ENCODE results near the gene DMXL2. TPM values are rescaled to one million over a fixed set of nuclear protein-coding genes. Genes with fewer than 3 reads are reported as not detected.
"Not testable (repeated sequence)": the region's sequence is repeated elsewhere in the genome, so short reads cannot be mapped to it uniquely, and the experiment has no call there.

Gene DMXL2
- total RNA-seq, 1 experiment from 2014 or later: 29.8 TPM

- Histone ChIP-seq H3K36me3 (ENCODE audit: low read depth) (no peaks in the 10 kb centered on the region), H3K27me3 (ENCODE audit: insufficient read depth, low read depth) (no peaks in the 10 kb centered on the region), H3K27ac (no peak overlapping the region), H2AFZ (no peak overlapping the region), H3K79me2 (ENCODE audit: low read depth) (peaks cover 34% of the 10 kb centered on the region), H4K20me1 (ENCODE audit: insufficient read depth) (no peaks in the 10 kb centered on the region), H3F3A (ENCODE audit: insufficient read depth, low read depth) (no peaks in the 10 kb centered on the region), H3K4me2 (no peak overlapping the region), H3K4me3 (no peak overlapping the region), H3K9me3 (ENCODE audit: insufficient read depth, low read depth) (no peaks in the 10 kb centered on the region), H3K4me1 (replicated peaks; ENCODE audit: insufficient read depth) (peaks cover 16% of the 10 kb centered on the region), H3K9me2 (ENCODE audit: insufficient read depth) (no peaks in the 10 kb centered on the region)
- TF ChIP-seq EZH2 (IDR thresholded peaks at IDR 0.05; ENCODE audit: low read depth): no peak
- TF ChIP-seq CTCF (conservative IDR thresholded peaks at IDR 0.05): no peak
- DNase-seq: no peak
- intact Hi-C loops (cut with micrococcal nuclease; ENCODE audit: unreplicated experiment): no loop called here
- no TSS peak for BruUV-seq (replicated peaks)
- ChIA-PET POLR2A (ENCODE audit: unreplicated experiment) (no interaction called here), CTCF (no interaction called here)
Observed at GRCh38 chr15:51617886-51618285, 4.7 kb downstream of the DMXL2 start.

GRCh38 chr15:51613951-51614350, 8.6 kb downstream of the DMXL2 start:
- Histone ChIP-seq H3K4me3 (no peak overlapping the region), H2AFZ (no peak overlapping the region), H3K27ac (no peak overlapping the region), H3F3A (ENCODE audit: insufficient read depth, low read depth) (no peaks in the 10 kb centered on the region), H3K4me2 (no peak overlapping the region), H3K9me2 (ENCODE audit: insufficient read depth) (no peaks in the 10 kb centered on the region), H3K27me3 (ENCODE audit: insufficient read depth, low read depth) (no peaks in the 10 kb centered on the region), H3K79me2 (ENCODE audit: low read depth) (peaks cover 9% of the 10 kb centered on the region), H4K20me1 (ENCODE audit: insufficient read depth) (no peaks in the 10 kb centered on the region), H3K4me1 (replicated peaks; ENCODE audit: insufficient read depth) (no peaks in the 10 kb centered on the region), H3K9me3 (ENCODE audit: insufficient read depth, low read depth) (no peaks in the 10 kb centered on the region), H3K36me3 (ENCODE audit: low read depth) (no peaks in the 10 kb centered on the region)
- intact Hi-C loops (cut with micrococcal nuclease; ENCODE audit: unreplicated experiment): no loop called here
- DNase-seq: no peak
- BruUV-seq (replicated peaks): no TSS peak
- CTCF ChIA-PET: no interaction called here
- POLR2A ChIA-PET (ENCODE audit: unreplicated experiment): no interaction called here
- no peak for TF ChIP-seq CTCF (conservative IDR thresholded peaks at IDR 0.05)
- no peak for TF ChIP-seq EZH2 (IDR thresholded peaks at IDR 0.05; ENCODE audit: low read depth)

GRCh38 chr15:51612669-51613068, 9.9 kb downstream of the DMXL2 start:
- H3K4me2 ChIP-seq; CTCF ChIA-PET; DNase-seq; H3K9me2 ChIP-seq (ENCODE audit: insufficient read depth); H3K27me3 ChIP-seq (ENCODE audit: insufficient read depth, low read depth); BruUV-seq (replicated peaks); H3K27ac ChIP-seq; POLR2A ChIA-PET (ENCODE audit: unreplicated experiment); intact Hi-C loops (cut with micrococcal nuclease; ENCODE audit: unreplicated experiment); H3F3A ChIP-seq (ENCODE audit: insufficient read depth, low read depth); H3K36me3 ChIP-seq (ENCODE audit: low read depth); H3K4me1 ChIP-seq (replicated peaks; ENCODE audit: insufficient read depth); H3K4me3 ChIP-seq; H3K79me2 ChIP-seq (ENCODE audit: low read depth); H4K20me1 ChIP-seq (ENCODE audit: insufficient read depth); H3K9me3 ChIP-seq (ENCODE audit: insufficient read depth, low read depth); H2AFZ ChIP-seq: not testable (repeated sequence)

GRCh38 chr15:51603462-51603948, 19.1 kb downstream of the DMXL2 start:
- H3K4me3 ChIP-seq; H3K9me2 ChIP-seq (ENCODE audit: insufficient read depth); intact Hi-C loops (cut with micrococcal nuclease; ENCODE audit: unreplicated experiment); BruUV-seq (replicated peaks); H4K20me1 ChIP-seq (ENCODE audit: insufficient read depth); H3K9me3 ChIP-seq (ENCODE audit: insufficient read depth, low read depth); H2AFZ ChIP-seq; H3K27ac ChIP-seq; H3K36me3 ChIP-seq (ENCODE audit: low read depth); DNase-seq; H3K27me3 ChIP-seq (ENCODE audit: insufficient read depth, low read depth); CTCF ChIA-PET; H3K4me2 ChIP-seq; POLR2A ChIA-PET (ENCODE audit: unreplicated experiment): not testable (repeated sequence)
- peaks cover 30% of the 10 kb centered on the region for H3K4me1 ChIP-seq (replicated peaks; ENCODE audit: insufficient read depth)
- peaks cover 10% of the 10 kb centered on the region; the same call in 1 of the 2 replicates for H3K79me2 ChIP-seq (ENCODE audit: low read depth)
- peaks cover 13% of the 10 kb centered on the region for H3F3A ChIP-seq (ENCODE audit: insufficient read depth, low read depth)
